ENCODE measurements around the gene CSH1.

GRCh38 chr17:63925615-63926014, 29.2 kb upstream of the CSH1 start:
- TF ChIP-seq CHD2 (IDR thresholded peaks at IDR 0.05; ENCODE audit: low read length, partially characterized antibody), result no peak
- TF ChIP-seq POLR2A (IDR thresholded peaks at IDR 0.05; ENCODE audit: low read length), result no peak
- TF ChIP-seq, protein P1, sequence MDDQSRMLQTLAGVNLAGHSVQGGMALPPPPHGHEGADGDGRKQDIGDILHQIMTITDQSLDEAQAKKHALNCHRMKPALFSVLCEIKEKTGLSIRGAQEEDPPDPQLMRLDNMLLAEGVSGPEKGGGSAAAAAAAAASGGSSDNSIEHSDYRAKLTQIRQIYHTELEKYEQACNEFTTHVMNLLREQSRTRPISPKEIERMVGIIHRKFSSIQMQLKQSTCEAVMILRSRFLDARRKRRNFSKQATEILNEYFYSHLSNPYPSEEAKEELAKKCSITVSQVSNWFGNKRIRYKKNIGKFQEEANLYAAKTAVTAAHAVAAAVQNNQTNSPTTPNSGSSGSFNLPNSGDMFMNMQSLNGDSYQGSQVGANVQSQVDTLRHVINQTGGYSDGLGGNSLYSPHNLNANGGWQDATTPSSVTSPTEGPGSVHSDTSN (IDR thresholded peaks at IDR 0.05), result no peak
- no peak for TF ChIP-seq HDAC2 (IDR thresholded peaks at IDR 0.05)
- no peak for TF ChIP-seq HOXA7 (CRISPR knock-in tag; IDR thresholded peaks at IDR 0.05)
- no peak for TF ChIP-seq CTCF (IDR thresholded peaks at IDR 0.05)
- no peak for TF ChIP-seq JUN (IDR thresholded peaks at IDR 0.05)

Measured in A549 (cell line).